Prostate gland (tissue), 2 donors: Measurements from ENCODE around the gene ALDH8A1. TPM values are rescaled to one million over a fixed set of nuclear protein-coding genes. Genes with fewer than 3 reads are reported as not detected.

Experiments
- DNase-seq: peaks from one replicate; pipeline ENCODE4 v3.0.0-alpha.2; 2019; ENCODE audit warnings: low spot score
- H3K27ac ChIP-seq, 2 donors: fragments of 200-600 bp; sonication (generic); 2 replicates each; pipeline ENCODE4 v1.5.1; 2017 to 2019
- H3K27me3 ChIP-seq: fragments of 200-600 bp; sonication (generic); replicated peaks from 2 replicates; pipeline ENCODE4 v1.5.1; 2019; ENCODE audit not compliant: insufficient read depth
- H3K36me3 ChIP-seq, 2 donors: fragments of 200-600 bp; sonication (generic); 1 replicate in 1 of 2; 2 replicates in 1 of 2; pipeline versions ENCODE4 v1.5.1 to v1.8.1; 2017 to 2019
- H3K4me1 ChIP-seq: fragments of 200-600 bp; sonication (generic); replicated peaks from 2 replicates; pipeline ENCODE4 v1.5.1; 2019
- H3K4me3 ChIP-seq, 2 donors: fragments of 200-600 bp; sonication (generic); 2 replicates each; pipeline ENCODE4 v1.5.1; 2017 to 2019
- H3K9me3 ChIP-seq: fragments of 200-600 bp; sonication (generic); 2 replicates; pipeline ENCODE4 v1.5.1; 2017
- POLR2A ChIP-seq: fragments of 450-650 bp; IDR thresholded peaks from one replicate; pipeline ENCODE4 v1.6.1; 2016; ENCODE audit warnings: antibody characterized with exemption, mild to moderate bottlenecking
- POLR2AphosphoS5 ChIP-seq: sonication (generic); formaldehyde crosslinking; IDR thresholded peaks from one replicate; pipeline ENCODE4 v1.6.1; 2017; ENCODE audit warnings: antibody characterized with exemption
- WGBS: methylation state at CpG from one replicate; pipeline ENCODE4 v1.1.5; 2018; 5-methylcytosine and 5-hydroxymethylcytosine counted together
- intact Hi-C: fragments of 100-400 bp; cut with DNase I; formaldehyde crosslinking; loops from one replicate; pipeline ENCODE4 v1.14.2; 2022
- total RNA-seq, 2 donors: library from RNA; depleted of rRNA; stranded (reverse); fragments of >200 nt; gene quantifications; one replicate each; pipeline ENCODE4 v1.1.0, GENCODE V29; 2016
- TF ChIP-seq, protein P1 (sequence below), 4 experiments: fragments of 200-600 bp in 2 of 4; fragments of 450-650 bp in 2 of 4; sonication (generic) in 2 of 4; IDR thresholded peaks; 1 replicate in 3 of 4; 2 replicates in 1 of 4; pipeline ENCODE4 v1.5.1; 2016 to 2019; ENCODE audit warnings: antibody characterized with exemption in 4 of 4, mild to moderate bottlenecking in 2 of 4, moderate library complexity in 2 of 4

ALDH8A1 gene
- total RNA-seq, 2 donors from 2014 or later = 7.6 TPM; not detected in 1

DNA sequence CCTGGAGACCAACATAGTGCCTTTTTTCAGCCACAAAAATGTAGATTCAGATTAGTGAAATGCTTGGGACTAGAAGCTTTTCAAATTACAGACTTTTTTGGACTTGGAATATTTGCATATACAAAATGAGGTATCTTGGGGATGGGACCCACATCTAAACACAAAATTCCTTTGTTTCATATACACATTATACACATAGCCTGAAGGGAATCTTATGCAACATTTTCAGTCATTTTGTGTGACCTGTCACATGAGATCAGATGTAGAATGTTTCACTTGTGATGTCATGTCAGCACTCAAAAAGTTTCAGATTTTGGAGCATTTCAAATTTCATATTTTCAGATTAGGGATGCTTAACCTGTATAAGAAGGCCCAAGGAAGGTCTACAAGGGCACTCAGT, 44.5 kb upstream of the ALDH8A1 start:
- H3K9me3 ChIP-seq = no peaks in the 10 kb centered on the region
- H3K27me3 ChIP-seq = no peaks in the 10 kb centered on the region
- intact Hi-C loops = no loop called here
- no peak for DNase-seq
- H3K36me3 ChIP-seq = no peaks in the 10 kb centered on the region
- H3K27ac ChIP-seq = no peak overlapping the region
- H3K4me1 ChIP-seq = no peaks in the 10 kb centered on the region
- TF ChIP-seq POLR2A (no peak), POLR2AphosphoS5 (no peak)
- TF ChIP-seq, protein P1, sequence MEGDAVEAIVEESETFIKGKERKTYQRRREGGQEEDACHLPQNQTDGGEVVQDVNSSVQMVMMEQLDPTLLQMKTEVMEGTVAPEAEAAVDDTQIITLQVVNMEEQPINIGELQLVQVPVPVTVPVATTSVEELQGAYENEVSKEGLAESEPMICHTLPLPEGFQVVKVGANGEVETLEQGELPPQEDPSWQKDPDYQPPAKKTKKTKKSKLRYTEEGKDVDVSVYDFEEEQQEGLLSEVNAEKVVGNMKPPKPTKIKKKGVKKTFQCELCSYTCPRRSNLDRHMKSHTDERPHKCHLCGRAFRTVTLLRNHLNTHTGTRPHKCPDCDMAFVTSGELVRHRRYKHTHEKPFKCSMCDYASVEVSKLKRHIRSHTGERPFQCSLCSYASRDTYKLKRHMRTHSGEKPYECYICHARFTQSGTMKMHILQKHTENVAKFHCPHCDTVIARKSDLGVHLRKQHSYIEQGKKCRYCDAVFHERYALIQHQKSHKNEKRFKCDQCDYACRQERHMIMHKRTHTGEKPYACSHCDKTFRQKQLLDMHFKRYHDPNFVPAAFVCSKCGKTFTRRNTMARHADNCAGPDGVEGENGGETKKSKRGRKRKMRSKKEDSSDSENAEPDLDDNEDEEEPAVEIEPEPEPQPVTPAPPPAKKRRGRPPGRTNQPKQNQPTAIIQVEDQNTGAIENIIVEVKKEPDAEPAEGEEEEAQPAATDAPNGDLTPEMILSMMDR (IDR thresholded peaks at IDR 0.05) = no peak
- no peak overlapping the region for H3K4me3 ChIP-seq

DNA sequence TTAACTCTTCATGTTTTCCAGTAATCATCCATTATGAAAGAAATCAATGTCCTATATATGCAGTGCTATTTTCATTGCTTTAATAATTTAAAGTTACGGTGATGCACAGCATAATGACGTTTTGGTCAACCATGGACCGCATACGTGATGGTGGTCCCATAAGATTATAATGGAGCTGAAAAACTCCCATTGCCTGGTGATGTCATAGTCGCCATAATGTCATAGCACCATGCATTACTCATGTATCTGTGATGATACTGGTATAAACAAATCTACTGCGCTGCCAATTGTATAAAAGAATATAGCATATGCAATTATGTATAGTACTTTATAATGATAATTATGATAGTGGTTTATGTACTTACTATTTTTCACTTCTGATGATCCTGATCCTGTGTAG, 42.3 kb upstream of the ALDH8A1 start:
- Histone ChIP-seq H3K4me1 (no peaks in the 10 kb centered on the region), H3K27ac (no peak overlapping the region), H3K36me3 (no peaks in the 10 kb centered on the region), H3K4me3 (no peak overlapping the region), H3K27me3 (no peaks in the 10 kb centered on the region), H3K9me3 (no peaks in the 10 kb centered on the region)
- 97% methylated on average over 6 of the region's 6 CpGs for WGBS
- no peak for DNase-seq
- TF ChIP-seq POLR2AphosphoS5 = no peak
- TF ChIP-seq, protein P1 (IDR thresholded peaks at IDR 0.05) = no peak
- TF ChIP-seq POLR2A = no peak
- intact Hi-C loops = no loop called here

DNA sequence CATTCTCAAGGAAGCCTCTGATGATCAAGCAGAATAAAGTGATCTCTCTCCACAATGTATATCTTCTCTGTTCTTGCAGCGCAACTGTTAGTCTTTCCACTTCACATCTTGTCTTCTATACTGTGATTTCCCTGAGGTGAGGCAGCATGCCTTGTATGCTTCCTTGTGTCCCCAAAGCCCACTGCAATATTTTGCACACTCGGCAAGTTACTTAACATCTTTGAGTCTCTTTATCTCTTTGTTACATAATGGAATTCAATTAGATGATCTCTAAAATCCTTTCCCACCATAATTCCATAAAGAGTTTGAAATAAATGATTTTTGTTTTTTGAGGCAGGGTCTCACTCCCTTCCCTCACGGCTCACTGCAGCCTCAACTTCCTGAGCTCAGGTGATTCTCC, 40.4 kb upstream of the ALDH8A1 start:
- WGBS = 96% methylated on average over 3 of the region's 3 CpGs
- Histone ChIP-seq H3K27me3 (no peaks in the 10 kb centered on the region), H3K27ac (no peak overlapping the region), H3K4me1 (no peaks in the 10 kb centered on the region), H3K4me3 (no peak overlapping the region), H3K9me3 (no peaks in the 10 kb centered on the region), H3K36me3 (no peaks in the 10 kb centered on the region)
- DNase-seq = no peak
- TF ChIP-seq POLR2AphosphoS5 (no peak), POLR2A (no peak)
- TF ChIP-seq, protein P1 (IDR thresholded peaks at IDR 0.05) = no peak
- intact Hi-C loops = no loop called here

DNA sequence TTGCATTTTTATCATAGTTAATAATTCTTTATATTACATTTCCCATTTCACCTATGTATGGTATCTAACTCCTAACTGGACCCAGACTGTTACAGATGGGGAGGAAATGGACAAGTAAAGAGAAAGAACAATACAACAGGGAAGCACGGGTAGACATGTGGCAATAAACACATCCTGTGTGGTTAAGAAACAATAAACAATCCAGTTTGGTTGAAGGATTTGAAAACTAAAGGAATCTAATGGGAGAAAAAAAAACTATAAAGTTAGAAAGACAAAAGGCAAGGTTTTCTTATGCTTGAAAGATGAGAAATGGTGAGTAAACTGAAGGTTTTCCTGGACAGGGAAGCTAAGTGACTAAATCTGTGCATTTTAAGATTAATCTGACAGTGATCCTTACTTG, 34.9 kb upstream of the ALDH8A1 start:
- no peaks in the 10 kb centered on the region for H3K36me3 ChIP-seq
- no peaks in the 10 kb centered on the region for H3K27me3 ChIP-seq
- H3K9me3 ChIP-seq = no peaks in the 10 kb centered on the region
- DNase-seq = no peak
- H3K4me3 ChIP-seq = no peak overlapping the region
- H3K4me1 ChIP-seq = no peaks in the 10 kb centered on the region
- H3K27ac ChIP-seq = no peak overlapping the region
- 42% methylated on average over 1 of the region's 1 CpG for WGBS
- TF ChIP-seq, protein P1 (IDR thresholded peaks at IDR 0.05) = no peak
- TF ChIP-seq POLR2AphosphoS5 = no peak
- no peak for TF ChIP-seq POLR2A
- intact Hi-C loops = no loop called here

DNA sequence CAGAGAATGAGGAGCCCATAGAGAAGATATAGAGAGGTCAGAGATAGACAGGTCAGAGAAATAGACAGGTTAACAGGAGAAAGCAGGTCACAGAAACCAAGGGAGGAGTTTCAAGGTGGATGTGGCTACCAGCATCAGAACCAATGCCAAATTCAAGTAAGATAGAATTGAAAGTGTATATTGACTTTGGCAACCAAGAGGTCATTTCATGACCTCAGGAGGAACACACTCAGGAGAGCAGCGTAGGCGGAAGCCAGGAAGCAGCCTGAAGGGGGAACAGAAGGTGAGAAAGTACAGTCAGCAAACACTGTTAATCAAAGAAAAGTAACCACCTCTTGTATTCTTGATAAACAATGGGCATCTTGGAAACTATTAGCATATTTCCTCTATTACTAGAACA, 33.9 kb upstream of the ALDH8A1 start:
- no peak for TF ChIP-seq POLR2A
- TF ChIP-seq POLR2AphosphoS5 = no peak
- TF ChIP-seq, protein P1 (IDR thresholded peaks at IDR 0.05) = no peak
- H3K4me1 ChIP-seq = no peaks in the 10 kb centered on the region
- no peak overlapping the region for H3K27ac ChIP-seq
- H3K9me3 ChIP-seq = no peaks in the 10 kb centered on the region
- no peak overlapping the region for H3K4me3 ChIP-seq
- peaks cover 0 to 4% of the 10 kb centered on the region in 2 donors for H3K36me3 ChIP-seq
- no peak for DNase-seq
- intact Hi-C loops = no loop called here
- WGBS = 87% methylated on average over 2 of the region's 2 CpGs
- no peaks in the 10 kb centered on the region for H3K27me3 ChIP-seq
